BE2C (cell line): ENCODE results near the gene EPHA6.

Source experiments
- DNase-seq: peaks from one replicate; pipeline ENCODE4 v3.0.0-alpha.2; 2020
- H3K27me3 ChIP-seq: fragments of 250-450 bp; sonication (Bioruptor Pico); 2 replicates; pipeline ENCODE4 v1.5.1; 2020; ENCODE audit warnings: mild to moderate bottlenecking
- H3K36me3 ChIP-seq: fragments of 250-450 bp; sonication (Bioruptor Pico); 2 replicates; pipeline ENCODE4 v1.5.1; 2020; ENCODE audit warnings: mild to moderate bottlenecking
- H3K4me1 ChIP-seq: fragments of 250-450 bp; sonication (Bioruptor Pico); 2 replicates; pipeline ENCODE4 v1.5.1; 2020
- H3K4me3 ChIP-seq: 2 replicates; pipeline ENCODE4 v1.5.1; 2011; ENCODE audit warnings: low read depth, low read length
- H3K9me3 ChIP-seq: fragments of 250-450 bp; sonication (Bioruptor Pico); 2 replicates; pipeline ENCODE4 v1.5.1; 2020
- CTCF ChIP-seq: IDR thresholded peaks from 2 replicates; pipeline ENCODE4 v1.5.1; 2012; ENCODE audit warnings: mild to moderate bottlenecking, low read depth, low read length

The EPHA6 gene

GRCh38 chr3:97057365-97057764 is 243.0 kb downstream of the EPHA6 start:
- no peak for DNase-seq

GRCh38 chr3:97059168-97059567 is 244.8 kb downstream of the EPHA6 start:
- no peaks in the 10 kb centered on the region for H3K36me3 ChIP-seq
- DNase-seq, result no peak
- no peaks in the 10 kb centered on the region for H3K4me1 ChIP-seq
- H3K4me3 ChIP-seq, result no peak overlapping the region
- no peaks in the 10 kb centered on the region for H3K27me3 ChIP-seq
- no peaks in the 10 kb centered on the region for H3K9me3 ChIP-seq
- no peak for TF ChIP-seq CTCF

More at GRCh38 chr3:97057365-97057764, 243.0 kb downstream of the EPHA6 start:
- no peaks in the 10 kb centered on the region for H3K9me3 ChIP-seq
- no peaks in the 10 kb centered on the region for H3K4me1 ChIP-seq
- no peaks in the 10 kb centered on the region for H3K36me3 ChIP-seq
- no peak for TF ChIP-seq CTCF
- no peaks in the 10 kb centered on the region for H3K27me3 ChIP-seq
- H3K4me3 ChIP-seq, result no peak overlapping the region

GRCh38 chr3:97066531-97066930 is 252.1 kb downstream of the EPHA6 start:
- no peak overlapping the region for H3K4me3 ChIP-seq
- no peak for TF ChIP-seq CTCF
- DNase-seq, result no peak
- no peaks in the 10 kb centered on the region for H3K27me3 ChIP-seq
- H3K4me1 ChIP-seq, result 0 out of 2 replicates have a peak, but pooled peaks cover 2% of the 10 kb centered on the region
- no peaks in the 10 kb centered on the region for H3K9me3 ChIP-seq
- no peaks in the 10 kb centered on the region for H3K36me3 ChIP-seq

GRCh38 chr3:97070302-97070701 is 255.9 kb downstream of the EPHA6 start:
- Histone ChIP-seq H3K4me3 (no peak overlapping the region), H3K36me3 (no peaks in the 10 kb centered on the region), H3K4me1 (0 out of 2 replicates have a peak, but pooled peaks cover 2% of the 10 kb centered on the region), H3K27me3 (no peaks in the 10 kb centered on the region), H3K9me3 (no peaks in the 10 kb centered on the region)
- no peak for DNase-seq
- no peak for TF ChIP-seq CTCF

GRCh38 chr3:97074546-97074945 is 260.2 kb downstream of the EPHA6 start:
- DNase-seq, result no peak
- no peaks in the 10 kb centered on the region for H3K27me3 ChIP-seq
- no peaks in the 10 kb centered on the region for H3K36me3 ChIP-seq
- H3K4me1 ChIP-seq, result no peaks in the 10 kb centered on the region
- H3K9me3 ChIP-seq, result no peaks in the 10 kb centered on the region
- TF ChIP-seq CTCF, result no peak
- H3K4me3 ChIP-seq, result no peak overlapping the region

GRCh38 chr3:97076673-97077072 is 262.3 kb downstream of the EPHA6 start:
- Histone ChIP-seq H3K4me3 (no peak overlapping the region), H3K4me1 (no peaks in the 10 kb centered on the region), H3K27me3 (no peaks in the 10 kb centered on the region), H3K9me3 (no peaks in the 10 kb centered on the region), H3K36me3 (no peaks in the 10 kb centered on the region)
- TF ChIP-seq CTCF, result no peak
- no peak for DNase-seq
